Activated CD4-positive, alpha-beta T cell treated with anti-CD3 and anti-CD28 coated beads for 36 hours (primary cell): ENCODE results near the gene CPSF3. TPM values are rescaled to one million over a fixed set of nuclear protein-coding genes. Genes with fewer than 3 reads are reported as not detected.
A peak's percentile ranks its signal among the peaks of the same experiment; 100 is the strongest.

ENCODE experiments used
- ATAC-seq: fragments of 200-7000 bp; cut with Tn5 transposase; one replicate; pipeline ENCODE4 v1.10.0; 2021; ENCODE audit warnings: mild to moderate bottlenecking, moderate library complexity
- CTCF ChIA-PET: fragments of 350-600 bp; sonication (Branson Sonifier 250); formaldehyde crosslinking; loops from one replicate; lab custom pipeline; 2021; ENCODE audit warnings: antibody characterized with exemption; lab: Charles Lee
- POLR2A ChIA-PET: fragments of 350-600 bp; sonication (Branson Sonifier 250); formaldehyde crosslinking; loops from one replicate; lab custom pipeline; 2021; ENCODE audit warnings: antibody characterized with exemption, inconsistent platforms; lab: Charles Lee
- DNase-seq: peaks from one replicate; pipeline ENCODE4 v3.0.0-alpha.2; 2020
- H3K27ac Mint-ChIP-seq: one replicate; pipeline ENCODE4 v1.8.0; 2021; ENCODE audit warnings: mixed read lengths
- H3K27me3 Mint-ChIP-seq: one replicate; pipeline ENCODE4 v1.8.0; 2021; ENCODE audit warnings: mixed read lengths
- H3K36me3 Mint-ChIP-seq: one replicate; pipeline ENCODE4 v1.8.0; 2021; ENCODE audit warnings: low read depth, mixed read lengths
- H3K4me1 Mint-ChIP-seq: one replicate; pipeline ENCODE4 v1.8.0; 2021; ENCODE audit warnings: mixed read lengths
- H3K4me3 Mint-ChIP-seq: one replicate; pipeline ENCODE4 v1.8.0; 2021; ENCODE audit warnings: mild to moderate bottlenecking, moderate library complexity, mixed read lengths
- H3K9me3 Mint-ChIP-seq: one replicate; pipeline ENCODE4 v1.8.0; 2021; ENCODE audit warnings: low read depth, mixed read lengths
- intact Hi-C, 2 experiments: fragments of 100-400 bp; cut with DNase I in 1 of 2; cut with micrococcal nuclease in 1 of 2; formaldehyde crosslinking; loops; one replicate each; pipeline versions ENCODE4 v1.14.2 to v1.15.1; 2022 to 2024; cut with DNase I, micrococcal nuclease
- total RNA-seq, 2 experiments: library from RNA; stranded (reverse); gene quantifications; one replicate each; pipeline ENCODE4 v1.2.3, GENCODE V29; 2021

The CPSF3 gene
- total RNA-seq, 2 experiments from 2014 or later: 72.3 to 103 TPM

DNA sequence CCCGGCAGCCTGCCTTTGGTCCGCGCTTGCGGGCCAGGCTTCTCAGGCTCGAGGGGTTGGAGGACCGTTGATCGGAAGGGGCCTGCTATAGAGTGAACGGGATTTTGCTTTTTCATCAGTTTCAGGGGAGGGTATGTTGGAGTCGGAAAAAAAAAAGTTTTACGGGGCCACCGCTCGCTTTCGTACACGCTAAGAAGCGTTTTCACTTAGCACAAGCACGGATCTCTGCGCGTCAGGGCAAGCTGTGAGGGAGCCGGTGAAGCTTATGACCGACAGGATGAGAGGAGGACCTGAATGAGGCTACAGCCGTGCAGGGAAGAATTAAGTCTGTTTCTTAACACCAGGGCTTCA is 443 bp downstream of the CPSF3 start:
- ATAC-seq: peak; percentile 19
- POLR2A ChIA-PET: interaction anchor here (0.7 to 1.5 kb wide), 3 partner anchors 22 to 745 kb away, joined by 3 to 5 read pairs (median 4); no protein-coding TSS in a partner anchor

DNA sequence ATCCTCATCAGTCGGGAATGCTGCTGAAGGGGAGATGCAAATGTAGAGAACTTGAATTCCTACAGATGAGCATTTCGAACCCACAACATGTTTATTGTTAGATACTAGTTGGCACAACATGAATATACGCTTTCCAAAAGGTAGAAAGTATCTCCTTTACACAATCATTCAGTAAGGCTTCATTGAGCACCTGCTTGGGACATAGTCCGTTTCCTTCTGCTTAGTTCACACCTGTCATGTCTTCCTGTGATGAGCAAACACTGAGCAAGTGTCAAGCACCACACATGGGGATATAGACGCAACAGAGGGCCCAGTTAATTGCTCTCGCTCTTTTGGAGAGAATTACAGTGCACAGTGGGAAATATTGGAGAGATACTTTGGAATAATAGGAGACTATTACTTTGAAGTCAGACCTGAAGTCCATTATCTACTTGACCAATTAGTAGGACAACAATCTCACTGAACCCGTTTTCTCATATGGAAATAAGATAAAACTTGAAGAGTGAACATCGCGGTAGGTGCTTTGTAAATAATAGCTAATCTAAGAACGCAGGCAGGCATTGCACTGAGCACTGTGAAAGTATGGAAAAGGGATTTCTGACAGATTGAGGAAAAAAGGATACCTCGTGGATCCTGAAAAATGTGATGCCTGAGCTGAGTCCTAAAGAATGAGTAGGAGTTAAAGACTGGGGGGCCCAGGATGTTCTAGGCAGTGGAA is 1.2 kb downstream of the CPSF3 start:
- H3K4me1 Mint-ChIP-seq: peaks cover 26% of the 10 kb centered on the region
- no peaks in the 10 kb centered on the region for H3K27me3 Mint-ChIP-seq
- H3K36me3 Mint-ChIP-seq: peaks cover 23% of the 10 kb centered on the region
- CTCF ChIA-PET: interaction anchor here (0.7 to 1.4 kb wide), 4 partner anchors 46 to 346 kb away, joined by 3 read pairs; no protein-coding TSS in a partner anchor
- H3K27ac Mint-ChIP-seq: peak overlapping the region; percentile 94
- POLR2A ChIA-PET: interaction anchor here (0.6 to 0.7 kb wide), 2 partner anchors 19 to 209 kb away, joined by 4 read pairs; no protein-coding TSS in a partner anchor
- no peak for ATAC-seq
- H3K4me3 Mint-ChIP-seq: no peak overlapping the region
- no peak for DNase-seq
- intact Hi-C loops: loop anchor here (5.0 kb wide), 5 partner anchors 48 to 698 kb away; partner anchors contain the start of genes RRM2 (in 2 of the 2), ADAM17 (in 1 of the 2), GRHL1 (in 1 of the 2) and IAH1 (in 1 of the 2)
- no peaks in the 10 kb centered on the region for H3K9me3 Mint-ChIP-seq

More for the DNA sequence above, 443 bp downstream of the CPSF3 start:
- no peak overlapping the region for H3K4me3 Mint-ChIP-seq
- CTCF ChIA-PET: interaction anchor here (0.7 to 1.4 kb wide), 4 partner anchors 47 to 347 kb away, joined by 3 read pairs; no protein-coding TSS in a partner anchor
- peaks cover 19% of the 10 kb centered on the region for H3K36me3 Mint-ChIP-seq
- H3K27me3 Mint-ChIP-seq: no peaks in the 10 kb centered on the region
- DNase-seq: peak; percentile 51
- intact Hi-C loops: loop anchor here (1.0 to 5.0 kb wide), 20 partner anchors 48 to 1024 kb away; partner anchors contain the start of genes ADAM17 (in 2 of the 2), IAH1 (in 2 of the 2), RRM2 (in 2 of the 2) and TAF1B (in 2 of the 2)
- H3K9me3 Mint-ChIP-seq: no peaks in the 10 kb centered on the region
- H3K4me1 Mint-ChIP-seq: peaks cover 33% of the 10 kb centered on the region
- peak overlapping the region; percentile 94 for H3K27ac Mint-ChIP-seq

DNA sequence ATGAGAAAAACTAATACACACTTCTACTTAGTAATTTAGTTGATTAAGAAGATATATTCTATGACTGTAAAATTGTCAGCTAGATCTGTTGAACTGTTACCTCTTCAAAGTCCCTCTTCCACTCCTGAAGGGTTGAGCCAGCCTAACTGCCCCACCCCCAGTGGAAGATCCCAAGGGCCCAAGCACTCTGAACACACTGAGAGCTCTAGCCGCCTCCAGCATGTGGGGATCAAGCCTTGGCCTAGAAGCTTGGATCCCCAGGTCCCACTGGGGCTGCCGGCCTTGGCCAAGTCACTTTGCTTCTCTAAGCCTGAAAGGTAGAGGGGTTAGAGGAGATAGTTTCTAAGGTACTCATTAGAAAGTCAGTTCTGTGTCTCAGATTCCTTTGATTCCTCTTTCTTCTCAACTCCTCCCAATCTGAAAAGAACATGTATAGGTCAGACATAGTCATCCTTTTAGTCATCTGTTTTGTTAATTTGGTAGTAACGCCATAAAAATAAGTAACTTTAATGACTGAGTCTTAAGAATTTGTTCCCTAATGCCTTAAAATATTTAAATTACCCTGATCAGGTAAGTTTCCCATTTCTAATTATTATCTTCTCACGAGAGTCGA is 5.6 kb downstream of the CPSF3 start:
- Mint-ChIP-seq H3K4me3 (no peak overlapping the region), H3K27me3 (no peaks in the 10 kb centered on the region), H3K27ac (no peak overlapping the region), H3K4me1 (peaks cover 17% of the 10 kb centered on the region), H3K9me3 (no peaks in the 10 kb centered on the region), H3K36me3 (peaks cover 44% of the 10 kb centered on the region)
- DNase-seq: no peak
- CTCF ChIA-PET: interaction anchor here (0.6 kb wide), 1 partner anchor 45 kb away, joined by 3 read pairs; no protein-coding TSS in a partner anchor
- ATAC-seq: no peak
- intact Hi-C loops: no loop called here
- POLR2A ChIA-PET: interaction anchor here (0.6 kb wide), 1 partner anchor 855 kb away, joined by 4 read pairs; no protein-coding TSS in a partner anchor

DNA sequence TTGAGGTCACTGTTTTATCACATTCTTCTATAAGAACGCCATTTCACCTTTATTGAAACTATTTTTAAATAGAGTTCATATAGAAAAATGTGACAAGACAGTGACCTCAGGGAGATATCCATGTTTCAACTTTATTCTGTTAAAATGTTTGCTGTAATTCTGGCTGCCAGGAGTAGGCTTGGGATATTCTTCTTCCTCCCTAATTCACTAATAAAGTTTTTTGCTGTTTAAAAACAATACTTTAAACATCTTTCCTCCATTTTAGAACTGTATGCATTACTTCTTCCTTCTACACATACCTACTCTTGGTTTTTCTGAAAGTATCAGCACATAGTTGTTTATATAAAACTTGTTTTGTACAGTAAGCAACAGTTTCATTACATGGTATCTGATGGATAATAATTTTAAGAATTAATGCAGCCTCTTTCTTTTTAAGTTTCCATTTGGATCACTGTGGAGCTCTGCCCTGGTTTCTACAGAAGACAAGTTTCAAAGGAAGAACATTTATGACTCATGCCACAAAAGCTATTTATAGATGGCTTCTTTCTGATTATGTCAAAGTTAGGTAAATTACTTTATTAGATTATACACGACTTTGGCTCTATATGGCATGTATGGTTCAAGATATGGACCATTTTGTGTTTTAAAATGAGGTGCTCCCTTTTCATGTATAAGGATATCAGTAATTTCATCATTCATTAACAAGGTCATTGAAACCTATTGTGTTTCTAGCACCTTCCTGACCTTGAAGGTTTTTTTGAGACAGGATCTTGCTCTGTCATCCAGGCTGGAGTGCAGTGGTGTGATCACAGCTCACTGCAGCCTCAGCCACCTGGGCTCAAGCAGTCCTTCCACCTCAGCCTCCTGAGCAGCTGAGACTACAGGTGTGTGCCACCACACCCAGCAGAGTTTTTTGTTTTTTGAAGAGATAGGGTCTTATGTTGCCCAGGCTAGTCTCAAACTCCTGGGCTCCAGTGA is 7.2 kb downstream of the CPSF3 start:
- peaks cover 54% of the 10 kb centered on the region for H3K36me3 Mint-ChIP-seq
- ChIA-PET CTCF (interaction anchor here (0.6 kb wide), 2 partner anchors 226 to 503 kb away, joined by 3 read pairs; no protein-coding TSS in a partner anchor), POLR2A (interaction anchor here (0.6 kb wide), 1 partner anchor 11 kb away, joined by 3 read pairs; no protein-coding TSS in a partner anchor)
- intact Hi-C loops: no loop called here
- no peaks in the 10 kb centered on the region for H3K27me3 Mint-ChIP-seq
- DNase-seq (no peak), ATAC-seq (peak; percentile 78)
- H3K4me3 Mint-ChIP-seq: no peak overlapping the region
- H3K9me3 Mint-ChIP-seq: no peaks in the 10 kb centered on the region
- peak overlapping the region; percentile 66 for H3K27ac Mint-ChIP-seq
- H3K4me1 Mint-ChIP-seq: peaks cover 17% of the 10 kb centered on the region

DNA sequence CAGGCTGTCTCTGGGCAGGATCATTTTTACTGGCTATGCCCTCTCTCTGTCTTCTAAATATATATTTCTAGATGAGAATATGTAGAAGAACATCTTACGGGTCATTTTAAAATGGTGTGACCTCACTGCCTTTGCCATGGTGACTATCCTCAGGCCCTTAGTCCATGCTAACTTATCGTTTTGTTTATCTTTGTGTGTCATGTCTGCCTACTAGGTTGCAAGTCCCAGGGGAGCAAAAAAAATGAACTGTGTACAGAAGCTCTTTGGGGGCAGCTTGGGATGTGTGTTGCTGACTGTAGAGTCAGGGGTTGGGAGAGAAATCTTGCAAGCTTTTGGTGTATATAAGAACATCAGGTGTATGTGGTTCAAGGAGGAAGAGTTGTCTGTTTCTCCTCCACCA is 11.0 kb downstream of the CPSF3 start:
- CTCF ChIA-PET: interaction anchor here (0.6 to 1.5 kb wide), 3 partner anchors 12 to 618 kb away, joined by 3 to 4 read pairs (median 3); no protein-coding TSS in a partner anchor

DNA sequence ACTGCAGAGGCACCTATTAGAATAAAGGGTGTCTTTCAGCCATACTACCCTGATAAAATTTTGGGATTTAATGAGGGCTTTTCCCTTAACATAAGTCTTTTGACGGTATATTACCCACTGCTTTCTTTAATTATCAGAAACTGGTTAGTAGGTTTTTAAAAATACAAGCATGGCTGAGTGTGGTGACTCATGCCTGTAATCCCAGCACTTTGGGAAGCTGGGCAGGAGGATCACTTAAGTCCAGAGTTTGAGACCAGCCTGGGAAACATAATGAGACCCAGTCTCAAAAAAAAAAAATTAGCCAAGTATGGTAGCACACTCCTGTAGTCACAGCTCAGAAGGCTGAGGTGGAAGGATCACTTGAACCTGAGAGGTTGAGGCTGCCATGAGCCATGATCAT is 16.1 kb downstream of the CPSF3 start:
- DNase-seq (no peak), ATAC-seq (no peak)
- no peak overlapping the region for H3K27ac Mint-ChIP-seq
- no peaks in the 10 kb centered on the region for H3K9me3 Mint-ChIP-seq
- ChIA-PET POLR2A (no interaction called here), CTCF (no interaction called here)
- H3K27me3 Mint-ChIP-seq: no peaks in the 10 kb centered on the region
- no peak overlapping the region for H3K4me3 Mint-ChIP-seq
- peaks cover 2% of the 10 kb centered on the region for H3K4me1 Mint-ChIP-seq
- intact Hi-C loops: no loop called here
- H3K36me3 Mint-ChIP-seq: peaks cover 48% of the 10 kb centered on the region

More for the DNA sequence above, 11.0 kb downstream of the CPSF3 start:
- H3K27me3 Mint-ChIP-seq: no peaks in the 10 kb centered on the region
- H3K27ac Mint-ChIP-seq: no peak overlapping the region
- H3K4me3 Mint-ChIP-seq: no peak overlapping the region
- H3K36me3 Mint-ChIP-seq: peaks cover 65% of the 10 kb centered on the region
- H3K9me3 Mint-ChIP-seq: no peaks in the 10 kb centered on the region
- no peak for ATAC-seq
- intact Hi-C loops: no loop called here
- DNase-seq: no peak
- POLR2A ChIA-PET: no interaction called here
- H3K4me1 Mint-ChIP-seq: peaks cover 14% of the 10 kb centered on the region

DNA sequence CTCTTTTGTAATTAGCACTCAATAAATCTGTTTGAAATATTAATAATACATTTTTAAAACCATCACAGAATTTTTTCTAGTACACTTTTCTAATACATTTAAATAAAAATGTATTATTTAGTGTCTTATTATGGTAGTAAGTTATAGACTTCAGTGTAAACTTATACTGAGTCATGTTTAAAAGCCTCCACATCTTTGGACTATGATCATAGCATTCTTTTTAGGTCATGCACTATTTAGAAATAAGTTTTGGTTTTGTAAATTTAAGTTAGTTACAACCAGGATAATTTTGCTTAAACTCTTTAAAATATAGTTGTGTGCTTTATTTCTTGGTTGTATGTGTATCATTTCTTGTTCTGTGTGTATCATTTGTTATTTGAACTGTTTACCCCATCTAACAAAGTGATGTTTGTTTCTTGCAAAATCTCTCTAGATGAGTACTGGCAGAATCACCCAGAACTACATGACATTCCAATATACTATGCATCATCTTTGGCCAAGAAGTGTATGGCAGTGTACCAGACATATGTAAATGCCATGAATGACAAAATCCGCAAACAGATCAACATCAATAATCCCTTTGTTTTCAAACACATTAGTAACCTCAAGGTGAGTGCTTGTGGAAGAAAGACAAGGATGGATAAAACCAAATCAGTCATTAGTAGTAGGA is 16.7 kb downstream of the CPSF3 start:
- H3K36me3 Mint-ChIP-seq: peaks cover 47% of the 10 kb centered on the region
- no peak overlapping the region for H3K4me3 Mint-ChIP-seq
- no peak for DNase-seq
- H3K27me3 Mint-ChIP-seq: no peaks in the 10 kb centered on the region
- intact Hi-C loops: no loop called here
- H3K27ac Mint-ChIP-seq: no peak overlapping the region
- no peaks in the 10 kb centered on the region for H3K9me3 Mint-ChIP-seq
- no peak for ATAC-seq
- peaks cover 6% of the 10 kb centered on the region for H3K4me1 Mint-ChIP-seq
- POLR2A ChIA-PET: no interaction called here
- CTCF ChIA-PET: no interaction called here

DNA sequence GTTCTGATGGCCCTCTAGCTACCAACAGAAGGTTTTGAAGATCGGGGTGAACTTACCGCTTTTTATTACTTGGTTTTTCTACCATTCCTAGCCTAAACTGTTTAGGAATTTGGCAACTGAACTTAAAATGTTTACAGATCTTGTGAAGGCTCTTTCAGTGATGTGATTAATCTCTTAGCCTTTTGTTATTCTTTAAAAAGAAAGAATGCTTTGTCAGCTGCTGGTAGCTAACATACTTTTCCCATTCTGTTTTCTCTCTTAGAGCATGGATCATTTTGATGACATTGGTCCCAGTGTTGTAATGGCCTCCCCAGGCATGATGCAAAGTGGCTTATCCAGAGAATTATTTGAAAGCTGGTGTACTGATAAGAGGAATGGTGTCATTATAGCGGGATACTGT is 18.1 kb downstream of the CPSF3 start:
- Mint-ChIP-seq H3K9me3 (no peaks in the 10 kb centered on the region), H3K27ac (no peak overlapping the region), H3K4me1 (peaks cover 11% of the 10 kb centered on the region), H3K36me3 (peaks cover 50% of the 10 kb centered on the region), H3K4me3 (no peak overlapping the region), H3K27me3 (no peaks in the 10 kb centered on the region)
- CTCF ChIA-PET: interaction anchor here (1.5 kb wide), 1 partner anchor 300 kb away, joined by 3 read pairs; no protein-coding TSS in a partner anchor
- intact Hi-C loops: no loop called here
- DNase-seq (no peak), ATAC-seq (no peak)
- POLR2A ChIA-PET: no interaction called here

DNA sequence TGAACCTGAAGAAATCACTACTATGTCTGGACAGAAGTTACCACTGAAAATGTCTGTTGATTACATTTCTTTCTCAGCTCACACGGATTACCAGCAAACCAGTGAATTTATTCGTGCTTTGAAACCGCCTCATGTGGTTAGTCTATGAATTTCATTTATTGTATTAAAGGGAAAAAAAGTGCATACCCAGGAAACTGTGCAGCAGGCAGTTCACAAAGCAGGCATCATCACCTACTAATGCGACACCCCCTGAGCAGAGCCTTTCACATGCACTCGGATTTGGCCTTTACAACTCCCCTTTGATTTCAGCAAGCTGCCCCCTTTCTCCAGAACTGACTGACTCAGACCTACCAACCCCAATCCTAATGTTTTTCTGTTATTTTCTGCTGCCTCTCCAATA is 20.1 kb downstream of the CPSF3 start:
- CTCF ChIA-PET: interaction anchor here (0.8 kb wide), 1 partner anchor 309 kb away, joined by 4 read pairs; no protein-coding TSS in a partner anchor

DNA sequence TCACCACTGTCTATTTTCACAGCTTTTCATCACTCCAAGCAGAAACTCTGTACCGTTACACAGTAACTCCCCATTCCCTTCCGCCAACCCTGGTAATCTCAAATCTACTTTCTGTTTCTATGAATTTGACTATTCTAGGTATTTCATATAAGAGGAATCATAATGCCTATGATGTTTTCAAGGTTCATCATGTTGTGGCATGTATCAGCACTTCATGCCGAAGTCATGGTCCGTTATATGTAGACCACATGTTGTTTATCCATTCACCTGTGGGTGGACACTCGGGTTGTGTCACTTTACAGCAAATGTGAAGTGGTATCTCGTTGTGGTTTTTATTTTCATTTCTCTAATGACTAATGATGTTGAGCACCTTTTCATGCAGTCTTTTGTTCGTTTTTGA is 21.6 kb downstream of the CPSF3 start:
- ChIA-PET POLR2A (no interaction called here), CTCF (no interaction called here)
- H3K4me1 Mint-ChIP-seq: peaks cover 11% of the 10 kb centered on the region
- H3K4me3 Mint-ChIP-seq: no peak overlapping the region
- peak; percentile 78 for ATAC-seq
- peak overlapping the region; percentile 4 for H3K27ac Mint-ChIP-seq
- intact Hi-C loops: no loop called here
- H3K36me3 Mint-ChIP-seq: peaks cover 42% of the 10 kb centered on the region
- no peaks in the 10 kb centered on the region for H3K27me3 Mint-ChIP-seq
- no peak for DNase-seq
- H3K9me3 Mint-ChIP-seq: no peaks in the 10 kb centered on the region

More for the DNA sequence above, 20.1 kb downstream of the CPSF3 start:
- Mint-ChIP-seq H3K27ac (no peak overlapping the region), H3K9me3 (no peaks in the 10 kb centered on the region), H3K27me3 (no peaks in the 10 kb centered on the region), H3K4me3 (no peak overlapping the region), H3K4me1 (peaks cover 11% of the 10 kb centered on the region), H3K36me3 (peaks cover 39% of the 10 kb centered on the region)
- intact Hi-C loops: no loop called here
- ATAC-seq (no peak), DNase-seq (no peak)
- POLR2A ChIA-PET: interaction anchor here (0.7 kb wide), 1 partner anchor 19 kb away, joined by 4 read pairs; no protein-coding TSS in a partner anchor
